ENCODE data around the gene SIRPA.

The SIRPA gene

DNA sequence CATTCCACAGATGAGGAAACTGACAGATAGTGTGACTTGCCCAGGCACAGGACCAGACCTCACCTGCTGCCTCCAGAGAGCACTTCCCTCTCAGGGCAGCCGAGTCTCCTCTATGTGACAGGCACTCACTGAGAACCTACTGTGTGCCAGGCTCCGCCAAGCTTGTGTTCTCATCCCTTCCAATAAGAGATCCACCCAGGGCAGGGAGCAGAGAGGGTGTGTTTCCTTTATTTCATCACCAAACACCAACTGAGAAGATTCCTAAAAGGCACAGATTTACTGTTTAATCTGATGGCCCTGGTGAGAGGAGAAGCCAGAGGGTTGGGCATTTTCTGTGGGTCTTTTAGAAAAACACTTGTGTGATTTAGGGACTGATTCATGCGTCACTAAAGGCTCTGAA lies 20.5 kb downstream of the SIRPA start:
- Histone ChIP-seq H3K27me3 (ENCODE audit: insufficient read depth, poor library complexity, severe bottlenecking) (no peaks in the 10 kb centered on the region), H3K27ac (replicated peaks) (no peak overlapping the region), H3K4me3 (replicated peaks; ENCODE audit: insufficient read depth, low read length) (no peak overlapping the region)
- DNase-seq (ENCODE audit: low read depth in 1 of 2, low spot score in 1 of 2): no peak
- TF ChIP-seq, protein P1, sequence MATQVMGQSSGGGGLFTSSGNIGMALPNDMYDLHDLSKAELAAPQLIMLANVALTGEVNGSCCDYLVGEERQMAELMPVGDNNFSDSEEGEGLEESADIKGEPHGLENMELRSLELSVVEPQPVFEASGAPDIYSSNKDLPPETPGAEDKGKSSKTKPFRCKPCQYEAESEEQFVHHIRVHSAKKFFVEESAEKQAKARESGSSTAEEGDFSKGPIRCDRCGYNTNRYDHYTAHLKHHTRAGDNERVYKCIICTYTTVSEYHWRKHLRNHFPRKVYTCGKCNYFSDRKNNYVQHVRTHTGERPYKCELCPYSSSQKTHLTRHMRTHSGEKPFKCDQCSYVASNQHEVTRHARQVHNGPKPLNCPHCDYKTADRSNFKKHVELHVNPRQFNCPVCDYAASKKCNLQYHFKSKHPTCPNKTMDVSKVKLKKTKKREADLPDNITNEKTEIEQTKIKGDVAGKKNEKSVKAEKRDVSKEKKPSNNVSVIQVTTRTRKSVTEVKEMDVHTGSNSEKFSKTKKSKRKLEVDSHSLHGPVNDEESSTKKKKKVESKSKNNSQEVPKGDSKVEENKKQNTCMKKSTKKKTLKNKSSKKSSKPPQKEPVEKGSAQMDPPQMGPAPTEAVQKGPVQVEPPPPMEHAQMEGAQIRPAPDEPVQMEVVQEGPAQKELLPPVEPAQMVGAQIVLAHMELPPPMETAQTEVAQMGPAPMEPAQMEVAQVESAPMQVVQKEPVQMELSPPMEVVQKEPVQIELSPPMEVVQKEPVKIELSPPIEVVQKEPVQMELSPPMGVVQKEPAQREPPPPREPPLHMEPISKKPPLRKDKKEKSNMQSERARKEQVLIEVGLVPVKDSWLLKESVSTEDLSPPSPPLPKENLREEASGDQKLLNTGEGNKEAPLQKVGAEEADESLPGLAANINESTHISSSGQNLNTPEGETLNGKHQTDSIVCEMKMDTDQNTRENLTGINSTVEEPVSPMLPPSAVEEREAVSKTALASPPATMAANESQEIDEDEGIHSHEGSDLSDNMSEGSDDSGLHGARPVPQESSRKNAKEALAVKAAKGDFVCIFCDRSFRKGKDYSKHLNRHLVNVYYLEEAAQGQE (IDR thresholded peaks at IDR 0.05; ENCODE audit: insufficient replicate concordance, low read depth): no peak
- no peak for TF ChIP-seq GABPA (IDR thresholded peaks at IDR 0.05; ENCODE audit: low read depth)
- TF ChIP-seq, protein P2, sequence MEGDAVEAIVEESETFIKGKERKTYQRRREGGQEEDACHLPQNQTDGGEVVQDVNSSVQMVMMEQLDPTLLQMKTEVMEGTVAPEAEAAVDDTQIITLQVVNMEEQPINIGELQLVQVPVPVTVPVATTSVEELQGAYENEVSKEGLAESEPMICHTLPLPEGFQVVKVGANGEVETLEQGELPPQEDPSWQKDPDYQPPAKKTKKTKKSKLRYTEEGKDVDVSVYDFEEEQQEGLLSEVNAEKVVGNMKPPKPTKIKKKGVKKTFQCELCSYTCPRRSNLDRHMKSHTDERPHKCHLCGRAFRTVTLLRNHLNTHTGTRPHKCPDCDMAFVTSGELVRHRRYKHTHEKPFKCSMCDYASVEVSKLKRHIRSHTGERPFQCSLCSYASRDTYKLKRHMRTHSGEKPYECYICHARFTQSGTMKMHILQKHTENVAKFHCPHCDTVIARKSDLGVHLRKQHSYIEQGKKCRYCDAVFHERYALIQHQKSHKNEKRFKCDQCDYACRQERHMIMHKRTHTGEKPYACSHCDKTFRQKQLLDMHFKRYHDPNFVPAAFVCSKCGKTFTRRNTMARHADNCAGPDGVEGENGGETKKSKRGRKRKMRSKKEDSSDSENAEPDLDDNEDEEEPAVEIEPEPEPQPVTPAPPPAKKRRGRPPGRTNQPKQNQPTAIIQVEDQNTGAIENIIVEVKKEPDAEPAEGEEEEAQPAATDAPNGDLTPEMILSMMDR (IDR thresholded peaks at IDR 0.05; ENCODE audit: insufficient read depth, low read length): no peak
- TF ChIP-seq SPI1 (IDR thresholded peaks at IDR 0.05; ENCODE audit: borderline replicate concordance, low read depth): no peak
- TF ChIP-seq POLR2AphosphoS5 (IDR thresholded peaks at IDR 0.05; ENCODE audit: low read depth): no peak

DNA sequence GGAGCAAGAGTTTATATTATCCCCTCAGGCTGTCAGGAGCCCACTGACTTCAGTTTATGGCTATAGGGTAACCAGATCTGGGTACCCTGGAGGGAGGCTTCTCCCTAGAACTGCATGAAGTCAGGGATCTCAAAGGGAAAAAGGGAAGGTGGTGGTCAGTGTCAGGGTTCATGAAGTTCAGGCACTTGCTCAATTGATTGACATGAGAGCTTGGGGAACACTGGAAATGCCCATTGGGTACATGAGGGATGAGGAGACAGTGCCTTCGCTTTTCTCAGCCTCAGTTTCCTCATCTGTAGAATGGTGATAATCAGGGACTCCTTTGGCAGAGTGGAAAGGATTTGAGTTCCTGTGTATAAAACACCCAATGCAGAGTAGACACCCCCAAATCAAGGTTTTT lies 22.6 kb downstream of the SIRPA start:
- no peaks in the 10 kb centered on the region for H3K27me3 ChIP-seq (ENCODE audit: insufficient read depth, poor library complexity, severe bottlenecking)
- DNase-seq (ENCODE audit: low read depth in 1 of 2, low spot score in 1 of 2): no peak
- no peak overlapping the region for H3K27ac ChIP-seq (replicated peaks)
- TF ChIP-seq POLR2AphosphoS5 (IDR thresholded peaks at IDR 0.05; ENCODE audit: low read depth) (no peak), GABPA (IDR thresholded peaks at IDR 0.05; ENCODE audit: low read depth) (no peak), SPI1 (IDR thresholded peaks at IDR 0.05; ENCODE audit: borderline replicate concordance, low read depth) (no peak)
- TF ChIP-seq, protein P2 (IDR thresholded peaks at IDR 0.05; ENCODE audit: insufficient read depth, low read length): no peak
- TF ChIP-seq, protein P1 (IDR thresholded peaks at IDR 0.05; ENCODE audit: insufficient replicate concordance, low read depth): no peak
- no peak overlapping the region for H3K4me3 ChIP-seq (replicated peaks; ENCODE audit: insufficient read depth, low read length)

DNA sequence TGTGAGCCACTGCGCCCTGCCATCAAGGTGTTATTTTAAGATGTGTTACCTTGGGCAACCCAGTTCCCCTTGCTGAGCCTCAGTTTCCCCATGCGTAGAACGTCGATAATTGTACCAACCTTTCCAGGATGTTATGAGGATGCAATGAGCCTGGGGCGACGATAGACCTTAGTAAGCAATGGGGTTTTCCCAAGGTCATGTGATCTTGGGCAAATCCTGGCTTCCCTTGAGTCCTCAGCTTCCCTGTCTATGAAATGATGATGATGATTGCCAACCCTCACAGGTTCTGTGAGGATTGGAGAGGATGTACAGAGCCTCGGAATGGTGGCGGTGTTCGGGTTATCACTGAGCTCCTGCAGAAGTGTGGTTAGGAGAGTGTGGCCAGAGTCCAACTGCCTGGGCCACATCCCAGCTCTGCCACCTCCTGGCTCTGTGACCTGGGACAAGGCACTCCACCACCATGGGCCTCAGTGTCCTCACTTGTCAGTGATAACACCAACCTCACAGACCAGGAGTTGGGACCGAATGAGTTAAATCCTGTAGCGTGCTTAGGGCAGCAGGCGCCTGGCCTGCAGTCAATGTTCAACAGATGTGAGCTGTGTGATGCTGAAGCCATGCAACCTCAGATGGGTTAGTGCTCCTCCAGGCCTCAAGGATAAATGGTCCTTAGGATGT lies 23.4 kb downstream of the SIRPA start:
- DNase-seq (ENCODE audit: low read depth in 1 of 2, low spot score in 1 of 2): no peak
- Histone ChIP-seq H3K4me3 (replicated peaks; ENCODE audit: insufficient read depth, low read length) (no peak overlapping the region), H3K27me3 (ENCODE audit: insufficient read depth, poor library complexity, severe bottlenecking) (no peaks in the 10 kb centered on the region), H3K27ac (replicated peaks) (no peak overlapping the region)
- no peak for TF ChIP-seq SPI1 (IDR thresholded peaks at IDR 0.05; ENCODE audit: borderline replicate concordance, low read depth)
- TF ChIP-seq POLR2AphosphoS5 (IDR thresholded peaks at IDR 0.05; ENCODE audit: low read depth): no peak
- TF ChIP-seq, protein P2 (IDR thresholded peaks at IDR 0.05; ENCODE audit: insufficient read depth, low read length): no peak
- TF ChIP-seq GABPA (IDR thresholded peaks at IDR 0.05; ENCODE audit: low read depth): no peak
- TF ChIP-seq, protein P1 (IDR thresholded peaks at IDR 0.05; ENCODE audit: insufficient replicate concordance, low read depth): no peak

Measured in HL-60 (cell line).